Transverse colon (tissue), 4 donors: ENCODE data around the gene SEZ6L2.

ENCODE experiments used
- POLR2AphosphoS5 ChIP-seq, 3 donors: sonication (generic); formaldehyde crosslinking; IDR thresholded peaks; one replicate each; pipeline ENCODE4 v1.6.1; 2016; ENCODE audit warnings: antibody characterized with exemption in 3 of 3
- TF ChIP-seq, protein P1 (sequence below), 5 experiments: fragments of 200-600 bp in 3 of 5; fragments of 450-650 bp in 2 of 5; sonication (generic) in 3 of 5; IDR thresholded peaks; 1 replicate in 2 of 5; 2 replicates in 3 of 5; pipeline ENCODE4 v1.5.1; 2016 to 2017; ENCODE audit warnings: antibody characterized with exemption in 5 of 5, inconsistent platforms in 3 of 5, mild to moderate bottlenecking in 2 of 5, moderate library complexity in 1 of 5

GRCh38 chr16:29862383-29862883 lies 36.9 kb downstream of the SEZ6L2 start:
- TF ChIP-seq, protein P1, sequence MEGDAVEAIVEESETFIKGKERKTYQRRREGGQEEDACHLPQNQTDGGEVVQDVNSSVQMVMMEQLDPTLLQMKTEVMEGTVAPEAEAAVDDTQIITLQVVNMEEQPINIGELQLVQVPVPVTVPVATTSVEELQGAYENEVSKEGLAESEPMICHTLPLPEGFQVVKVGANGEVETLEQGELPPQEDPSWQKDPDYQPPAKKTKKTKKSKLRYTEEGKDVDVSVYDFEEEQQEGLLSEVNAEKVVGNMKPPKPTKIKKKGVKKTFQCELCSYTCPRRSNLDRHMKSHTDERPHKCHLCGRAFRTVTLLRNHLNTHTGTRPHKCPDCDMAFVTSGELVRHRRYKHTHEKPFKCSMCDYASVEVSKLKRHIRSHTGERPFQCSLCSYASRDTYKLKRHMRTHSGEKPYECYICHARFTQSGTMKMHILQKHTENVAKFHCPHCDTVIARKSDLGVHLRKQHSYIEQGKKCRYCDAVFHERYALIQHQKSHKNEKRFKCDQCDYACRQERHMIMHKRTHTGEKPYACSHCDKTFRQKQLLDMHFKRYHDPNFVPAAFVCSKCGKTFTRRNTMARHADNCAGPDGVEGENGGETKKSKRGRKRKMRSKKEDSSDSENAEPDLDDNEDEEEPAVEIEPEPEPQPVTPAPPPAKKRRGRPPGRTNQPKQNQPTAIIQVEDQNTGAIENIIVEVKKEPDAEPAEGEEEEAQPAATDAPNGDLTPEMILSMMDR (IDR thresholded peaks at IDR 0.05) = peak in 2 of 5 experiments; percentile 7 to 16
- TF ChIP-seq POLR2AphosphoS5 (IDR thresholded peaks at IDR 0.05) = no peak
